ENCODE results near the gene GRAMD1B. TPM values are rescaled to one million over a fixed set of nuclear protein-coding genes. Genes with fewer than 3 reads are reported as not detected.

The GRAMD1B gene
- total RNA-seq, 1 donor from 2014 or later = 6.0 TPM

DNA sequence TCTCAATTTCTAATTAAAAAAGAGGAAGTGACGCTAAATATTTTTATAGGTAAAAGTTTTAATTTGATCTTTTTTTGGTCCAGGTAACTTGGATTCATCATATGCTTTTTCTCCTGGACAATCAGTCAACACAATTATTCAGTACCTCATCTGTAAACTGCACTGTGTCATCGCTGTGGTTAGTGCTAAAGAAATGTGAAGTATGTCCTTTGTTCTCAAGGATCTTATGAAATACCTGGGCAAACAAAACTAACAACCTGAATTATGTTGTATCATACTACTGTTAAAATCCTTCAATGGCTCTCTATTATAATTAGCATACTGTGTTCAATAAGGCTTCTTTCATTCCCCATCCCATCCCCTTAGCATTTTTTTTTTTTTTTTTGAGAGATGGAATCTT is 244.2 kb downstream of the GRAMD1B start:
- TF ChIP-seq, protein P1, sequence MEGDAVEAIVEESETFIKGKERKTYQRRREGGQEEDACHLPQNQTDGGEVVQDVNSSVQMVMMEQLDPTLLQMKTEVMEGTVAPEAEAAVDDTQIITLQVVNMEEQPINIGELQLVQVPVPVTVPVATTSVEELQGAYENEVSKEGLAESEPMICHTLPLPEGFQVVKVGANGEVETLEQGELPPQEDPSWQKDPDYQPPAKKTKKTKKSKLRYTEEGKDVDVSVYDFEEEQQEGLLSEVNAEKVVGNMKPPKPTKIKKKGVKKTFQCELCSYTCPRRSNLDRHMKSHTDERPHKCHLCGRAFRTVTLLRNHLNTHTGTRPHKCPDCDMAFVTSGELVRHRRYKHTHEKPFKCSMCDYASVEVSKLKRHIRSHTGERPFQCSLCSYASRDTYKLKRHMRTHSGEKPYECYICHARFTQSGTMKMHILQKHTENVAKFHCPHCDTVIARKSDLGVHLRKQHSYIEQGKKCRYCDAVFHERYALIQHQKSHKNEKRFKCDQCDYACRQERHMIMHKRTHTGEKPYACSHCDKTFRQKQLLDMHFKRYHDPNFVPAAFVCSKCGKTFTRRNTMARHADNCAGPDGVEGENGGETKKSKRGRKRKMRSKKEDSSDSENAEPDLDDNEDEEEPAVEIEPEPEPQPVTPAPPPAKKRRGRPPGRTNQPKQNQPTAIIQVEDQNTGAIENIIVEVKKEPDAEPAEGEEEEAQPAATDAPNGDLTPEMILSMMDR (conservative IDR thresholded peaks at IDR 0.05; ENCODE audit: low read depth, low read length) = no peak
- no peak for DNase-seq (ENCODE audit: low read depth)

More for the DNA sequence above, 244.2 kb downstream of the GRAMD1B start:
- no peak overlapping the region for H3K4me3 ChIP-seq (ENCODE audit: low read depth, low read length)

Other genes with a start within 250 kb of the GRAMD1B start
- 19.0 and 27.7 TPM in 2 replicates for gene CLMP, start 235.0 kb upstream of the GRAMD1B start, total RNA-seq
- 0.07 and 0.23 TPM in 2 replicates for gene SCN3B, start 224.4 kb downstream of the GRAMD1B start, total RNA-seq